GM20000 (cell line): ENCODE results near the gene AGAP1.

Source experiments
- DNase-seq: peaks from one replicate; pipeline ENCODE4 v3.0.0; 2012; ENCODE audit warnings: low spot score
- TF ChIP-seq, protein P1 (sequence below): IDR thresholded peaks from 2 replicates; pipeline ENCODE4 v1.5.1; 2012; ENCODE audit warnings: mild to moderate bottlenecking, control low read depth; ENCODE audit errors: extremely low read depth, missing control alignments

AGAP1 gene

DNA sequence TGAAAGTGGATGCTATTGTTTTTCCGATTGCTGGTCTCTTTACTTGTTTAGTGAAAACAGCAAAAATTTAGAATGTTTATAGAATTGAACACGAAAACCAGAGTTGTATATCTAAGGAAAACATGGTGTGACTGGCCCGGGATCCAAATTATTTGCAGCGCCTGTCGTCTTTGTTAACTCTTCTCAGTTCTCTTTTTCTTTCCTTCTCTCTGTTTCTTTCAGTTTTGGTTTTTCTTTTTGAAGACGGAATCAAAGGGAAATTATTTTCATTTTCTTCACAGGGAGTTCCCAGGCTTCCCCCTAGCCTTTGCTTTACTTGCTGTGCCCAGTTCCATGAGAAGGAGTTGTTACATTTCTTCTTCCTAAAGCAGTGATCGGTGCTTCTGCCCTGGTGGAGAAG lies 76.0 kb downstream of the AGAP1 start:
- TF ChIP-seq, protein P1, sequence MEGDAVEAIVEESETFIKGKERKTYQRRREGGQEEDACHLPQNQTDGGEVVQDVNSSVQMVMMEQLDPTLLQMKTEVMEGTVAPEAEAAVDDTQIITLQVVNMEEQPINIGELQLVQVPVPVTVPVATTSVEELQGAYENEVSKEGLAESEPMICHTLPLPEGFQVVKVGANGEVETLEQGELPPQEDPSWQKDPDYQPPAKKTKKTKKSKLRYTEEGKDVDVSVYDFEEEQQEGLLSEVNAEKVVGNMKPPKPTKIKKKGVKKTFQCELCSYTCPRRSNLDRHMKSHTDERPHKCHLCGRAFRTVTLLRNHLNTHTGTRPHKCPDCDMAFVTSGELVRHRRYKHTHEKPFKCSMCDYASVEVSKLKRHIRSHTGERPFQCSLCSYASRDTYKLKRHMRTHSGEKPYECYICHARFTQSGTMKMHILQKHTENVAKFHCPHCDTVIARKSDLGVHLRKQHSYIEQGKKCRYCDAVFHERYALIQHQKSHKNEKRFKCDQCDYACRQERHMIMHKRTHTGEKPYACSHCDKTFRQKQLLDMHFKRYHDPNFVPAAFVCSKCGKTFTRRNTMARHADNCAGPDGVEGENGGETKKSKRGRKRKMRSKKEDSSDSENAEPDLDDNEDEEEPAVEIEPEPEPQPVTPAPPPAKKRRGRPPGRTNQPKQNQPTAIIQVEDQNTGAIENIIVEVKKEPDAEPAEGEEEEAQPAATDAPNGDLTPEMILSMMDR = no peak
- DNase-seq = no peak

DNA sequence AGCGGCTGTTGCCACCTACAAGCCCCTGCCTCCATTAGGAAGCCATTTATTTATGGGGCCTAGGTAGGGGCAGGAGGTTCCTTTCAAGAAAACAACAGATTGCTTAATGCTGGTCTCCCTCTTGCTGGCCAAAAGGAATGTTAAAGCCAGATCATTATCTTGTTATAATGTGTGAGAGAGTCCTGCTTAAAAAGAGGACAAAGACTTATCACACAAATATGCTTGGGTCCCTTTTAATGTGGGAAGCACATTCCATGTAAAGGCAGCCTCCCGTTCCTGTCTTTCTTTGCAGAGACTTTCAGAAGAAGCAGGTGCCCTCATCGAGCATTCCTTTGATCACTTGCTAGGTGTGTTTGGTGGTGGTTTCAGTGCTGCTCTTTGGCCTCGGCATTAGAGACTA lies 76.4 kb downstream of the AGAP1 start:
- TF ChIP-seq, protein P1 = no peak
- no peak for DNase-seq

DNA sequence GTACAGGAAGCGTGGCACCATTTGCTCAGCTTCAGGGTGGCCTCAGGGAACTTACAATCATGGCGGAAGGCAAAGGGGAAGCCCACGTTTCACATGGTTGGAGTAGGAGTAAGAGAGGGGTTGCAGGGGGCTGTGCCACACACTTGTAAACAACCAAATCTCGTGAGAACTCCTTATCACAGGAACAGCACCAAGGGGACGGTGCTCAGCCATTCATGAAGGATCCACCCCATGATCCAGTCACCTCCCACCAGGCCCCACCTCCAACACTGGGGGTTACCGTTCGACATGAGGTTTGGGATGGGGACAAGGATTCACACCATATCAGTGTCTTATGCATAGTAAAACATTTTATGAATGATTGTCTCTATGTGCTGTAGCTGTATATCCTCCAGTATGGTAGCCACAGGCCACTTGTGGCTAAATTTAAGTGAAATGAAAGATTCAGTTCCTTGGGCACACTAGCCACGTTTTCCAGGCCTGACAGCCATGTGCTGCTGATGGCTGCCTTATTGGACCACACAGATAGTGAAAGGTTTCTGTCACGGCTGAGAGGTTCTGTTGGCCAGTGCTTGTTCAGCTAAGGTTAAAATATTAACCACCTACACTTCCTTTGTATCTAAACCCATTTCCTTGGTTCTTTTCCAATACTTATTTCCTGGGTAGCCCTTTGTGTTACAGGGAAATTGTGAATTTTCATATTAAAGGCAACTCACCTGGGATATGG lies 77.3 kb downstream of the AGAP1 start:
- TF ChIP-seq, protein P1 = no peak
- no peak for DNase-seq

DNA sequence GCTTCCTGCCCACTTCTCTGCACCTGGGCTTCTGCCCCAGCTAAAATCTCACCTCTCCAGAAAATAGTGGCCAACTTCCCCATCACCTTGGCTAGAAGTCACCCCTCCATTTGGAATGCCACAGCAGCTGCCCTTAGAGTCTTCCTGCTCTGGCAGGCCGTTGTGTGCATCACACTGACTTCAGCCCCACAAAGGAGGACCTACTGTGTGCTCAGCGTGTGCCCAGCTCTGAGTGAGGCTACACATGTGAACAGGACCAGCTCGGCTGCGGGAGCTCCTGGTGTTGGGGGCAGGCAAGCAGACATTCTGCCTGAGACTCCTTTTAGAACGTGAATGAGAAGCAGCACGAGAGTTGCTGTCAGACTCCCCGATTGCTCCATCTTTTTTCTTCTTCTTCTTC lies 78.7 kb downstream of the AGAP1 start:
- no peak for DNase-seq
- TF ChIP-seq, protein P1 = no peak

DNA sequence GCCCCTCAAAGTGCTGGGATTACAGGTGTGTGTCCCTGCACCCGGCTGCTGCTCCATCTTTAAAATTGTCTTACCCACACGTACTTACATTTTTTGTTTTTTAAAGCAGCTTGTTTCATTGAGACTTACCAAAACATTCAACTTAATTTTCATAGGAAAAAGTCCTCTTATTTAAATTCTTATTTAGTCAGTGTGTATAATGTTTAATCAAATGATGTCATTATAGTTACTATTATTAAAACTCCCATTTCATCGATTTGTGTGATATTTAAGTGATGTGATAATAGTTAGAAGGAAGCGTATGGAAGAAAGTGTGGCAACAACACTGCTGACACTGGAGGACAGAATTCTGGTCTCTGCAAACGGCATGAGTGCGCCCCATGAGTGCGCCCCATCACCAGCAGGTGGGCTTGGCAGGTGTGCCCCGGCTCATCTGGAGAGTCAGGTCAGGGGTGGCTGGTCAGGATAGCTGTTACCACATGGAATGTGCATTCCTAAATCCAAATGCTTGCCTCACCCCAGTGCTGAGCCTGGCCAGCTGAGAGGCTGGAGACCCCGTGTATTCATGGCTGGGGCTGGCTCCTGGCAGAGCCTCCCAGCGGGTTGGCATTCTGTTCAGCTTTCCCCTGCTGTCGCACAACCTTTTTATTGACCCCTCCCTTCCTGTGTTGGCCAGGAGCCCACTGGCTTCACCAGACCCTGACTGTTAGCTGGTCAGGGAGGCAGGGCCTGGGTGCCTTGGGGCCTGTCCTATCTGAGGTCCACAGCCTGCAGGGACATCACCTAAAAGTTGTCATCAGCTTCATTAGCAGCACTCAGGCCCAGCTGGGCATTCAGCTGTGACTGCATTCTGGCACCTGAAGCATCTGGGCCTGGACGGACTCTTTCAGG lies 79.7 kb downstream of the AGAP1 start:
- DNase-seq = no peak

DNA sequence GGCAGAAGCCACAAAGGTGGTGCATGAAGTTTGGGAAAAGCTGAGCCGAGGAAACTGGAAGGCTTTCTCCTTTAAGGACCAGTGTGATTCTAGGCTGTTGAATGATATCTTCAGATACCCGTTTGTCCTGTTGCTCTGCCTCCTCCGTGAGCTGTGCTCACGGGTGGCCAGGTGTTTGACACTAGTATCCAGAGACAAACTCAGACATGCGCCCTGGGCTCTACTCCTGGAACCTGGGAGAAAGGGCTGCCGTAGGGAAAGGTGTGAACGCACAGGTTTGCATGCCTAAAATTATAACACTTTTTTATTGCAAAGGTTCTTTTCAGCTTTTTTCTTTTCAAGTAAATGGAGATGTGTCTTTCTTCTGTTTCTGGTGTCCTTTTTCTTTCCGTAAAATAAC lies 81.6 kb downstream of the AGAP1 start:
- TF ChIP-seq, protein P1 = no peak
- DNase-seq = no peak

More for the DNA sequence above, 79.7 kb downstream of the AGAP1 start:
- TF ChIP-seq, protein P1 = no peak

DNA sequence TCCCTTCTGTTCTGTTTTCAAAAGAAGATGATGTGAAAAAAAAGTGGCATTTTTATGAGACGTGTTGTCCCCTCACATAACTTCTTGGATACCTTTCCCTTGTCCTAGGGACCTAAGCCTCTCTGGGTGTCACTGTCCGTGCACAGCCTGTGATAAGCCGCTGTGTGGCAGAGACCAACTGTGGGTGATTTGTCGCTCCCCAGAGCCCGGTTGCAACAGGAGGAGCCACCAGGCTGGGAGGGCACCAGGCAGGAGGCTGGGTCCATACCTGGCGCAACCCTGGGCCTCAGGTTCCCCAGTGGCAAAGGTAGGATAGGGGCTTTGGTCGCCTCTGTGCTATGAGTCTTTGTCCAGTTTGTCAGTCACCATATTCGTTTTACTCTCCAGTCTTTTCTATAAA lies 82.1 kb downstream of the AGAP1 start:
- no peak for DNase-seq
- TF ChIP-seq, protein P1 = no peak
